ENCODE data around the gene KIF1B.

DNA sequence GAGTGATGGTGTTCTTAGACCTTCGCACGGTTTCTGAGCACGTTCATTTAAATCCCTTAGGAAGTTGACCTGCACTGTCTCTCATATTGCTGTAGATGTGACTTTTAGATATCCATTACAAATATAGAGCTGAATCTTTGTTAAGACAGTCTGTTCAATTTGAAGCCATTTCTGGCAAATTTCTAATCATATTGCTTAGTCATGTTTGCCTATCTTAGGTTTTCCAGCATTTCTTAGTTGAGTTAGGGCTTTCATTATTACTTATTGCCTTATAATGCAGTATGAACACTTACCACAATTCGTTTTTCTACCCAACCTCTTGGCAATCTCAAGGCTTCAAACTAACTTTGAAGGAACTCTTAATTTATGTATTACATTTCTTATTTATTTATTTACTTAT is 110.0 kb downstream of the KIF1B start:
- TF ChIP-seq, protein P1, sequence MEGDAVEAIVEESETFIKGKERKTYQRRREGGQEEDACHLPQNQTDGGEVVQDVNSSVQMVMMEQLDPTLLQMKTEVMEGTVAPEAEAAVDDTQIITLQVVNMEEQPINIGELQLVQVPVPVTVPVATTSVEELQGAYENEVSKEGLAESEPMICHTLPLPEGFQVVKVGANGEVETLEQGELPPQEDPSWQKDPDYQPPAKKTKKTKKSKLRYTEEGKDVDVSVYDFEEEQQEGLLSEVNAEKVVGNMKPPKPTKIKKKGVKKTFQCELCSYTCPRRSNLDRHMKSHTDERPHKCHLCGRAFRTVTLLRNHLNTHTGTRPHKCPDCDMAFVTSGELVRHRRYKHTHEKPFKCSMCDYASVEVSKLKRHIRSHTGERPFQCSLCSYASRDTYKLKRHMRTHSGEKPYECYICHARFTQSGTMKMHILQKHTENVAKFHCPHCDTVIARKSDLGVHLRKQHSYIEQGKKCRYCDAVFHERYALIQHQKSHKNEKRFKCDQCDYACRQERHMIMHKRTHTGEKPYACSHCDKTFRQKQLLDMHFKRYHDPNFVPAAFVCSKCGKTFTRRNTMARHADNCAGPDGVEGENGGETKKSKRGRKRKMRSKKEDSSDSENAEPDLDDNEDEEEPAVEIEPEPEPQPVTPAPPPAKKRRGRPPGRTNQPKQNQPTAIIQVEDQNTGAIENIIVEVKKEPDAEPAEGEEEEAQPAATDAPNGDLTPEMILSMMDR (IDR thresholded peaks at IDR 0.05; ENCODE audit: low read length) = no peak
- no peak for TF ChIP-seq EZH2phosphoT487 (IDR thresholded peaks at IDR 0.05; ENCODE audit: low read length)
- no peak for TF ChIP-seq EZH2 (optimal IDR thresholded peaks at IDR 0.05; ENCODE audit: low read depth, low read length)

All from MM.1S (cell line).